Kidney epithelial cell (primary cell): ENCODE results near the gene SPI1. TPM values are rescaled to one million over a fixed set of nuclear protein-coding genes. Genes with fewer than 3 reads are reported as not detected.

Experiments
- DNase-seq: peaks from one replicate; pipeline ENCODE4 v3.0.0-alpha.2; 2010; ENCODE audit warnings: low read depth
- H3K27me3 ChIP-seq: 2 replicates; pipeline ENCODE4 v1.6.0; 2011; ENCODE audit warnings: low read length; ENCODE audit not compliant: control insufficient read depth, insufficient read depth
- H3K36me3 ChIP-seq: 2 replicates; pipeline ENCODE4 v1.5.1; 2011; ENCODE audit warnings: low read length; ENCODE audit not compliant: control insufficient read depth, insufficient read depth
- H3K4me3 ChIP-seq: 2 replicates; pipeline ENCODE4 v1.5.1; 2011; ENCODE audit warnings: low read depth, mild to moderate bottlenecking, control low read depth, low read length
- total RNA-seq: library from RNA; depleted of rRNA; stranded (reverse); fragments of >200 nt; gene quantifications from 2 replicates; pipeline ENCODE4 v1.2.3, GENCODE V29; 2015
- TF ChIP-seq, protein P1 (sequence below): IDR thresholded peaks from 2 replicates; pipeline ENCODE4 v1.5.1; 2011; ENCODE audit warnings: mild to moderate bottlenecking, moderate library complexity, low read length, control low read depth, inconsistent platforms; ENCODE audit not compliant: insufficient read depth, poor library complexity, severe bottlenecking

Gene SPI1
- total RNA-seq, 1 donor from 2014 or later, result not detected

DNA sequence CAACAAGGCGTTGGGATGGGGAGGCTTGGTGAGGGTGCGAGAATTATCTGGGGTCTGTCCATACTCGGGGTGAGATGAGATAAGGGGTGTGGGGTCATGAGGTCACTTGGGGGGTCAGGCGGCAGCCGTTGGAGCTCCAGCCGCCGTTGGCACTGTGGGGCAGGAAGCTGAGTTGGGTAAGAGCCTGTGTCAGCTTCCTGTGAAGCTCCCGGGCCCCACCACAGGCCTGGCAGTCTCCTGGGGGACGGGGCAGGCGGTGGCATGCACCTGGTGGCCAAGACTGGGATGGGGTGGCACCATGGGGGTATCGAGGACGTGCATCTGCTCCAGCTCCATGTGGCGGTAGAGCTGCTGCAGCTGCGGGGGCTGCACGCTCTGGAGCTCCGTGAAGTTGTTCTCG, 18.8 kb downstream of the SPI1 start:
- no peaks in the 10 kb centered on the region for H3K36me3 ChIP-seq
- no peak for DNase-seq
- H3K27me3 ChIP-seq, result no peaks in the 10 kb centered on the region

DNA sequence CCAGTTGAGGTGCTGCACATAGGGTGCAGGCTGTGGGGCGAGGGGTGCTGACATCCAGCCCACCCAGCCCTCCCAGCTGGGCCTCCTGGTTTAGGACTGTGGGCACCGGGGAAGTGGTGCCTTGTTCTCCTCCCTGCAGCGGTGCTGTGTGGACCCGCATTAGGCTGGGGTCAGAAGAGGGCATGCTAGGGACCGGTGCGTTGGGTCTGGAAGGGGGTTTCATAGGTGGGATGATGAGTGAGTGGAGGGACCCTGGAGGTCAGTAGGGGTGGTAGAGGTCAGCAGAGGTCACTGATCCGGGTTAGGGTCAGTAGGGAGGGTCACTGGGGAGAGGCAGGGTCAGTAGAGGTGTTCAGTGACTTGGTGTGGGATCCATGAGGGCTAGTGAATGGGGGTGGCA, 19.2 kb downstream of the SPI1 start:
- no peak for DNase-seq
- H3K4me3 ChIP-seq, result no peak overlapping the region
- no peaks in the 10 kb centered on the region for H3K27me3 ChIP-seq
- H3K36me3 ChIP-seq, result no peaks in the 10 kb centered on the region
- TF ChIP-seq, protein P1, sequence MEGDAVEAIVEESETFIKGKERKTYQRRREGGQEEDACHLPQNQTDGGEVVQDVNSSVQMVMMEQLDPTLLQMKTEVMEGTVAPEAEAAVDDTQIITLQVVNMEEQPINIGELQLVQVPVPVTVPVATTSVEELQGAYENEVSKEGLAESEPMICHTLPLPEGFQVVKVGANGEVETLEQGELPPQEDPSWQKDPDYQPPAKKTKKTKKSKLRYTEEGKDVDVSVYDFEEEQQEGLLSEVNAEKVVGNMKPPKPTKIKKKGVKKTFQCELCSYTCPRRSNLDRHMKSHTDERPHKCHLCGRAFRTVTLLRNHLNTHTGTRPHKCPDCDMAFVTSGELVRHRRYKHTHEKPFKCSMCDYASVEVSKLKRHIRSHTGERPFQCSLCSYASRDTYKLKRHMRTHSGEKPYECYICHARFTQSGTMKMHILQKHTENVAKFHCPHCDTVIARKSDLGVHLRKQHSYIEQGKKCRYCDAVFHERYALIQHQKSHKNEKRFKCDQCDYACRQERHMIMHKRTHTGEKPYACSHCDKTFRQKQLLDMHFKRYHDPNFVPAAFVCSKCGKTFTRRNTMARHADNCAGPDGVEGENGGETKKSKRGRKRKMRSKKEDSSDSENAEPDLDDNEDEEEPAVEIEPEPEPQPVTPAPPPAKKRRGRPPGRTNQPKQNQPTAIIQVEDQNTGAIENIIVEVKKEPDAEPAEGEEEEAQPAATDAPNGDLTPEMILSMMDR, result no peak

More for the DNA sequence above, 18.8 kb downstream of the SPI1 start:
- H3K4me3 ChIP-seq, result no peak overlapping the region
- TF ChIP-seq, protein P1, result no peak

DNA sequence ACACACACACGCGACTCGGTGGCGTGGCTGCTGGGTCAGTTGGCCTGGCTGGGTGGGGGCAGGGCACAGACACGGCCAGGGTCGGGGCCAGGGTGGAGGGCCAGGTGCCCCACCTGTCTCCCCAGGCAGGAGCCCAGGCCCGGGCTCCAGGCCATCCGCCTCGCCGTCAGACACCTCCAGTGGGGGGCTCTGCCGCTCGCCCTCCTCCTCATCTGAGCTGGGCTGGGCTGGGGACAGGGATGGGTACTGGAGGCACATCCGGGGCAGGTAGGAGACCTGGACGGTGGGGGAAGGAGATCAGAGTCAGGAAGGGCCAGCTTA, 19.7 kb downstream of the SPI1 start:
- Histone ChIP-seq H3K36me3 (no peaks in the 10 kb centered on the region), H3K27me3 (no peaks in the 10 kb centered on the region), H3K4me3 (no peak overlapping the region)
- TF ChIP-seq, protein P1, result no peak
- no peak for DNase-seq

DNA sequence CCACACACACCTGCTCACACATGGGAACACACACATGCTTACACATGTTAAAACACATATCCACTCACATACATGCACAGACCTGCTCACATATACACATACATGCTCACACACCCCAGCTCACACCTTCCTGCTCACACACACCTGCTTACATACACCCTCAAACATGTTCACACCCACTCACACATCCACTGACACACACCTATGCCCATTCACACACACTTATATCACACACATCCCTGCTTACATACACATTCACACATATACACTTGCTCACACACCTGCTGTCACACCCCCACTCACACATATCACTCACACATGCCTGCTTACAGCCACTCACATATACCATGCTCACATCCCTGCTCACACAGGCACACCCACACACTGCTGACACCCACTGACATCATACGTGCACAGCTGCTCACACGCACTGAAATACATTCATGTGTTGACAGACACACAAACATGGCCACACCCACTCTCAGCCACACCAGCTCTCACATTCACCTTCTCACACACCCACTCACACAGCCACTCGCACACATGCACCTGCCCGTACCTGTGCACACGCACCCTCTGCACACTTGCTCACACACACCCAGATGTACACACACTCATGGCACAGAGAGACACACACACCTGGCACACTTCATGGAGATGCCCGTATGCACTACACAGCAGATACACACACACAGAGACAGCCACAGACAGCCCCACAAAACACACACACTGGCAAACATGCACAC, 20.2 kb downstream of the SPI1 start:
- Histone ChIP-seq H3K27me3 (no peaks in the 10 kb centered on the region), H3K36me3 (no peaks in the 10 kb centered on the region), H3K4me3 (no peak overlapping the region)
- TF ChIP-seq, protein P1, result no peak
- DNase-seq, result no peak

DNA sequence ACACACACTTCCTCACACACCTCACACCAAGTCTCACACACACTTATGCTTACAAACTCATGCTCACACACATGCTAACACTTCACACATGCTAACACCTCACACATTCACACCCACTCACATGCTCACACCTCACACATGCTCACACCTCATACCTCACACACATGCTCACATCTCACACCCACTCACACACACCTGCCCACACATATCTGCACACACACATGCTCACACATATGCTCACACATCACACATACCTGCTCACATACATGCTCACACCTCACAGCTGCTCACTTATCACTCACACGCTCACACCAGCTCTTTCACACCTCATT, 21.4 kb downstream of the SPI1 start:
- Histone ChIP-seq H3K4me3 (no peak overlapping the region), H3K36me3 (no peaks in the 10 kb centered on the region), H3K27me3 (no peaks in the 10 kb centered on the region)
- TF ChIP-seq, protein P1, result no peak
- DNase-seq, result no peak
